Measurements from ENCODE around the gene RASSF3.

Gene RASSF3

GRCh38 chr12:64724201-64724745, 114.0 kb downstream of the RASSF3 start:
- DNase-seq (ENCODE audit: low read depth): no peak

- no peak for DNase-seq (ENCODE audit: low read depth)
Observed at GRCh38 chr12:64729909-64730587, 119.8 kb downstream of the RASSF3 start.

- no peak for DNase-seq (ENCODE audit: low read depth)
Observed at GRCh38 chr12:64730588-64730969, 120.3 kb downstream of the RASSF3 start.

- no peak for DNase-seq (ENCODE audit: low read depth)
Observed at GRCh38 chr12:64731683-64732082, 121.4 kb downstream of the RASSF3 start.

DNA sequence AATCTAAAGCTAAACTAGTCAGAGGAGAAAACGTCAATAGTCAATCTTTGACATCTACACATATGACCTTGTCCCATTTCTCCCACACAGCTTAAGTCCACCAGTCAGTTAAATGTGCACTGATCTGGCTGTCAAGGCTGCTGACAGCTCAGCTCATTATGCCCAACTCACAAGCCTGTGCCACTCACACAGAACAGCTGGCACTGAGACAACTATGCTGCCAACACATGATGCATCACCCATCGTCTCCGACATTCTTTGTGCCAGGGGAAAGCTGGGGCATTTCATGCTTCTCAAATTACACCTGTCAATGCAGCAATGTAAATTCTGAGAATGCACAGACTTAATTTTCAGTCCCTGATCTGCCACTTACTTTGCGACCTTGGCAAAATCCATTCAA, 123.6 kb downstream of the RASSF3 start:
- no peak for DNase-seq (ENCODE audit: low read depth)

- DNase-seq (ENCODE audit: low read depth): no peak
Observed at GRCh38 chr12:64735442-64735841, 125.1 kb downstream of the RASSF3 start.

GRCh38 chr12:64736771-64737170, 126.5 kb downstream of the RASSF3 start:
- no peak for DNase-seq (ENCODE audit: low read depth)

- no peak for DNase-seq (ENCODE audit: low read depth)
Observed at GRCh38 chr12:64737539-64737938, 127.2 kb downstream of the RASSF3 start.

DNA sequence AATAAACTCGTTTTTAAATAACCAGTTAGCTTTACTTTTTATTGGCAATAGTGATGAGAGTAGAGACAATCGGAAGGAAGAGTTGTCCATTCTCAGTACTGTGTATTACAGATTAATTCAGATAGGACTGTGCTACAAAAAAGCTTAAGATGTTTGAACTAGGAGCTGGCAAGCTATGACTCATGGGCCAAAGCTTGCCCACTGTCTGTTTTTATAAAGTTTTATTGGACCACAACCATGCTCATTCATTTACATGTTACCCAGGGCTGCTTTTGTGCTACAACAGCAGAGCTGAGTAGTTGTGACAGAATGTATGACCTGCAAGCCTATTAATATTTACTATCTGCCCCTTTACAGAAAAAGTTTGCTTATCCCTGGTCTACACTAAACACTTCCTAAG, 129.5 kb downstream of the RASSF3 start:
- no peak for DNase-seq (ENCODE audit: low read depth)

- no peak for DNase-seq (ENCODE audit: low read depth)
Observed at GRCh38 chr12:64740646-64741045, 130.4 kb downstream of the RASSF3 start.

- DNase-seq (ENCODE audit: low read depth): no peak
Observed at GRCh38 chr12:64742416-64742815, 132.1 kb downstream of the RASSF3 start.

DNA sequence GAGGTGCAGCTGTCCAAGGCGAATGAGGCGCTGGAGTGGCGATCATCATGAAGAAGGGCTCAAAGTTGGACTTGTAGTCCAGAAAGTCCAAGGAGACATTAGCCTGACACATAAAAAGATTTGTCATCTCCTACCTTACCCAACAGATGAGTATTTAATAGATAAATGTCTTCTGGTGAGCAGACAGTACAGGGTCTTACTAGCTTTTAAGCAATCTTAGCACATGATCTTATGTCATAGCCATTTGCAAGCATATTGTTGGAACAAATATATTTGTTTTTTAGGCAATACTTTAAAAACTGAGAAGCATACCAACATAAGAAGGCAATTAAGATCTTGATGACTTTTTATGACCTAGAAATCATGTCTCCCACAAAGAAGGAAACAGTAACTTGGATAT, 132.9 kb downstream of the RASSF3 start:
- no peak for DNase-seq (ENCODE audit: low read depth)

GRCh38 chr12:64744422-64745258, 134.3 kb downstream of the RASSF3 start:
- DNase-seq (ENCODE audit: low read depth): no peak

DNA sequence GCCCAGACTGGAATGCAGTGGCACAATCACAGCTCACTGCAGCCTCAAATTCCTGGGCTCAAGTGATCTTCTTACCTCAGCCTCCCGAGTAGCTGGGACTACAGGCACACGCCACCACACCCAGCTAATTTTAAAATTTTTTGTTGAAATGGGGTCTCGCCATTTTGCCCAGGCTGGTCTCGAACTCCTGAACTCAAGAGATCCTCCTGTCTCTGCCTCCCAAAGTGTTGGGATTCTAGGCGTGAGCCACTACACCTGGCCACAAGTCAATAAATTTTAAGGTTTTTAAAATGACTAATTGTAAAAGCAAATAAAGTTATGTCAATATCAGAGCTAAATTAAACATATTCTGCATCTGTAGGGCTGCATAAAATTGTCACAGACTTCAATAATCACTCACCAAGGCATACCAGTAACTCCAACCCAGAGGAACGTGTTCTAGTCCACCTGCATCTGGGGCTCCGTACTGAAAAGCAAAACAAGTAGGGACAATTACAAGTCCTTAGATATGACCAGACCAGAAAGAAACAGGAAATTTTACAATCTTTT, 135.0 kb downstream of the RASSF3 start:
- DNase-seq (ENCODE audit: low read depth): no peak

DNA sequence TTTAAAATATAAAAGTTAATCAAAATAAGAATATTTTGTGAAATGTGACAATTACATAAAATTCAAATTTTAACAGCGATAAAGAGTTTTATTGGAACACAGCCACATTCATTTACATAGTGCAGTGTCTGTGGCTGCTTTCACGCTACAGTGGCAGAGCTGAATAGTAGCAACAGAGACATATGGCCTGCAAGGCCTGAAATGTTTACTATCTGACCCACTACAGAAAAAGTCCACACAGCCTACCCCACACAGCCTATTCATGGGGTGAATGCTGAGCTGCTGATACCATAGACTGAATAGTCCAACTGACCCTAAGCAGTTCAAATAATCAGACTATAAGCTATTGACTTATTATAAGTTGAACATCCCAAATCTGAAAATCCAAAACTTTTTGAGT, 135.7 kb downstream of the RASSF3 start:
- no peak for DNase-seq (ENCODE audit: low read depth)

GRCh38 chr12:64746663-64747062, 136.4 kb downstream of the RASSF3 start:
- no peak for DNase-seq (ENCODE audit: low read depth)
